ENCODE data around the gene ZW10.

Gene ZW10

DNA sequence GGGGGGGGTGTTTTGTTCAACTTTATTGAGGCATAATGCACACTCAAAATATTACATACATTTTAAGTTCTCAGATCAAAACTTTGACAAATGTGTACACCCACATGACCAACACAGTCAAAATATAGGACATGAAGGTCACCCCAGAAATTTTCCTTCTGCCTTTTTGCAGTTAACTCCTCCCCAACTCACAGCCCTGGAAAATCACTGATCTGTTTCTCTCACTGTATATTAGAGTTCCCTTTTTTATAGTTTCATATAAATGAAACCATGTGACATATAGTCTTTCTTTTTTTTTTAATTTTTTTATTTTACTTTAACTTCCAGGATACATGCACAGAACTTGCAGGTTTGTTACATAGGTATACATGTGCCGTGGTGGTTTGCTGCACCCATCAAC, 72.0 kb downstream of the ZW10 start:
- TF ChIP-seq POLR2A (IDR thresholded peaks at IDR 0.05; ENCODE audit: low read length), result no peak
- TF ChIP-seq GATA1 (IDR thresholded peaks at IDR 0.05; ENCODE audit: low read depth, low read length), result no peak
- DNase-seq, result no peak

DNA sequence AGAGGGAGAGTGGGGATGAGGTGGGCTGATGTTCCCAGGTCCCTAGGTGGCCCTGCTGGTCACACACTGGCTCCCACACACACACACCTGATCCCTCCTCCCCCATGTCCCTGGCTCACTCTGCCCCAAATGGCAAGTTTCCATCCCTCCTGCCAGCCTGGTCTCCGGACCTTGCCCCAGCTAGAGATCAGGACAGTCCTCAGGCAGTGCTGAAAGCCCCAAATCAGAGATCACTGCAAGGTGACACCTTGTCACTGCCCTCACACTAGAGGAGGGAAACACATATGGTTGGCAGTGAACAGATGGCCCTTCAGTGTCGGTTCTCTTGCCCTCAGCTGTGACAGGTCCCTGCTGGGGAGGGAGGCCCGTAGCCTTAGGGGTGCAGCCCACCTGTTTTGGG, 75.0 kb downstream of the ZW10 start:
- TF ChIP-seq POLR2A (IDR thresholded peaks at IDR 0.05; ENCODE audit: low read length) (no peak), GATA1 (IDR thresholded peaks at IDR 0.05; ENCODE audit: low read depth, low read length) (no peak)
- no peak for DNase-seq

DNA sequence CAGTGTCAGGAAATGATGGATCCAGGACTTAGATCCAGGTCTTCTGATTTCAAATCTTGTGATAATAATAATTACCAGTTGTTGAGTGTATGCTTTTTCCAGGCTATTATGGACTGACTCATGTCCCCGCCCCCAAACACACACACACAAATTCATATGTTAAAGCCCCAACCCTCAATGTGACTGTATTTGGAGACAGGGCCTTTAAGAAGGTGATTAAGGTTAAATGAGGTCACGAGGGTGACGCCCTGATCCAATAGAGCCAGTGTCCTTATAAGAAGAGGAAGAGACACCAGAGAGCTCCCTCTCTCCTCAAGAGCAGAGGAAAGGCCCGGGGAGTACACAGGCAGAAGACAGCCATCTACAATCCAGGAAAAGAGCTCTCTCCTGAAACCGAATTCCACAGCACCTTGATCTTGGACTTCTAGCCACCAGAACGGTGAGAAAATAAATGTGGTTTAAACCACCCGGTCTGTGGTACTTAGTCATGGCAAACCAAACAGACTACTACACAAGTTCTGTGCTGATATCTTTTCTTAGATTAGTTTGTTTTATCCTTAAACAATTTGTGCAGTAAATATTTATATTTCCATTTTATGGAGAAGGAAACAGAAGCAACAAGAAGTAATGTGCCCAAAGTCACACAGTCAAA, 75.6 kb downstream of the ZW10 start:
- TF ChIP-seq GATA1 (IDR thresholded peaks at IDR 0.05; ENCODE audit: low read depth, low read length), result no peak
- no peak for TF ChIP-seq POLR2A (IDR thresholded peaks at IDR 0.05; ENCODE audit: low read length)
- DNase-seq, result no peak

DNA sequence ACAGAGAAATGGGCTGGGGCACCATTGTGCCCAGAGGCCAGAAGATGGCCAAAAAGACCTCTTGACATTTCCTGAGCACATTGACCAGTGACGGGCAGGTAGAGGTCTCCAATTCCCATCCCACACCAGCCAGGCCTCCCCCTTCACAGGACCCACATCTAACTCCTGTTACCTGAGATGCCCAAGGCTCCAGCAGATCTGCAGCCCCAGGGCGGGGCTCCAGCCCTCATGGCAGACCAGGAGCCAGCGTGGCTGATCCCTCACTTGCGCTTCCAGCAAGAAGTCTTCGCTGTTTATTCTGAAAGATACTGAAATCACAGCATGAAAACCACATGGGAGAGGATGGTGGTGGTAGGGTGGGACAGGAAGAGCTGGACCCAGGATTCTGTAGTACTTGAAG, 76.4 kb downstream of the ZW10 start:
- DNase-seq, result no peak
- TF ChIP-seq GATA1 (IDR thresholded peaks at IDR 0.05; ENCODE audit: low read depth, low read length) (no peak), POLR2A (IDR thresholded peaks at IDR 0.05; ENCODE audit: low read length) (no peak)

DNA sequence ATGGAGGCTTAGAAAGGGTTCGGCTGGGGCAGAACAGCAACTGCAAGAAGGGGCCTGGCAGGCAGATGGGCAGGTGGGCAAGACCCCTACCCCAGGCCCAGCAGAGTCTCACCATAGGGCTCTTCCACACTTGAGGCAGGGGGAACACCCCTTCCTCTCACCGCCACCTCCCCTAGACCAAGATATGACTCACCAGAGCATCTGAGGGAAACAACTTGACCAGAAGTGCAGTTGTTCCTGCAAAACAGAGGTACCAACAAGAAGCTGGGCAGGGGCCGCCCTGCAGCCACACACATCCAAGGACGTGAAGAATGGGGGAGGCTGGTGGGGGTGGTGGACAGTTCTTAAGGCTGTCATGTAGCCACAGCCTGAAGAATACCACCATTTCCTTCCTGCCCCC, 78.3 kb downstream of the ZW10 start:
- DNase-seq, result no peak
- TF ChIP-seq GATA1 (IDR thresholded peaks at IDR 0.05; ENCODE audit: low read depth, low read length) (no peak), POLR2A (IDR thresholded peaks at IDR 0.05; ENCODE audit: low read length) (no peak)

DNA sequence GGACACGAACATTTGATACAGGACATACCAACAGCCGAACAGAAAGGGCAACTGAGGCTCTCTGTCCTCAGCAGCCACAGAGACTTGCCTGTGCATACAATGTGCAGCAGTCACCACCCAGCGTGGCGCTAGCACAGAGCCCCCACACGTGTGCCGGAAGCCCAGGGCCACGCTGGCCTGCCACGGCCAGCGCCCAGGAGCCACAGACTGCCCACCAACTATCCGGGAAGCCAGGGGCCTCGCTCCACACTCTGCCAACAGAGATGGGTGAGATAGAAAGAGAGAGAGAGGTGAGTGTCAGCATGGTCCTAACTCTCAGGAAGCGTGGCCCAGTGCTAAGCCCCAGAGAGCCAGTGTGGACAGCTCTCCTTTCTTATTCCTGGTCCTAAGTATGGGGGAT, 79.1 kb downstream of the ZW10 start:
- TF ChIP-seq POLR2A (IDR thresholded peaks at IDR 0.05; ENCODE audit: low read length) (no peak), GATA1 (IDR thresholded peaks at IDR 0.05; ENCODE audit: low read depth, low read length) (no peak)
- DNase-seq, result no peak

DNA sequence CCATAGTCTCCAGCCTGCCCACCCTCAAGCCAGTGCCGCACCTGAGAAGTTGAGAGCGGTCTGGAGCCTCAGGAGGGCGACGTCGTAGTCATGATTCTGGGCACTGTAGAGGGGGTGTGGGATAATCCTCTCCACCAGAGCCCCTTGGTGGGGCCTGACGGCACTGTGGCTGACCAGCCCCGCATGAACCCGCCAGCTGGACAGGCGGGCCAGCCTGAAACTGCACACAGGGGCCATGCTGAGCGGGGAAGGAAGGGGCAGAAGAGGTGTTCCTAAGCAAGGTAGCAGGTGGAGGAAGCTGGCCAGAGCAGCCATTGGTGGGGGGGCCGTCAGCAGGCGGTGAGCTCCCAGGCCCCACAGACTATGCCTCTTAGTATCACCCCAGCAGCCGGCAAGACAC, 80.5 kb downstream of the ZW10 start:
- TF ChIP-seq POLR2A (IDR thresholded peaks at IDR 0.05; ENCODE audit: low read length), result no peak
- TF ChIP-seq GATA1 (IDR thresholded peaks at IDR 0.05; ENCODE audit: low read depth, low read length), result no peak
- no peak for DNase-seq

DNA sequence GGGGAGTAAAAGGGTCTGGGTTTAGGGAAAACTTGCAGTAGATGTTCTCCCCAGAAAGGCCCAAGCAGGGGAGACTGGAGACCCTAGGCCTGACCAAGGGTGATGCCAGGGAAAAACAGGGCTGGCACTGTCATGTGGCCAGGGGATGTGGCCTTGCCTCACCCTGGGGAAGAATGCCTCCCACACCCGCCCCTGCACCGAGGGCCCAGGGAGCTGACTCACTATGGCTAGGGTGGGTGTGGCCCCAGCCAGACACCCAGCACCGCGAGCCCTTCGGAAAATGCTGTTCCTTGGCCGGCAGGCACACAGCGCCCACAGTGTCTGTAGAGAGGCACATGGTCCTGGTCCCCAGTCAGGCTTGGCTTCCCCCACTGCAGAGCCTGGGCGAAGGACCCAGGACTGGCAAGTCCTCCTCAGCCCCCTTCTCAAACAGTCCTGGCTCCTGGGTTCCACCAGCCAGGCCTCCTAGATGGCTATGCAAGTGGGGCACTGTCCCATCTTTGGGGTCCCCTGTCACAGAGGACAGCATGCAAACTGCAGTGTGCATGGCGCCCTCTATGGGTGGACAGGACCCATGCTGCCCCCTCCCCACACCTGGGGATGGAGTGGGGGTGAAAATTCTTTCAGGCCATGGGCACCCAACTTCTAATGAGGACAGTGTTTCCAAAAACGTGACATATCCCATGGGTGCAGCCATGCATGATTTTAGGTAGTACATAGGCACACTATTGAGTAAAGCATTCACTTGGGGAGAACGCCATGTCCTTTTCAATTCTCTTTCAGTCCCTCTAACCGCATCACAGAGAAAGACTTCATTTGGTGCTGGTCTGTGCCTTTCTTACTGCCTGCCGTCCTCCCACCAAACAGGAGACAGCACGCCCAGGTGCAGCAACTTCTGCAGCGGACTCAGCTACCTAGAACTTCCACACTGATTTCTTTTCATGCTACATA, 82.6 kb downstream of the ZW10 start:
- peak; percentile 75 for DNase-seq
- no peak for TF ChIP-seq GATA1 (IDR thresholded peaks at IDR 0.05; ENCODE audit: low read depth, low read length)
- peak; percentile 17 for TF ChIP-seq POLR2A (IDR thresholded peaks at IDR 0.05; ENCODE audit: low read length)

DNA sequence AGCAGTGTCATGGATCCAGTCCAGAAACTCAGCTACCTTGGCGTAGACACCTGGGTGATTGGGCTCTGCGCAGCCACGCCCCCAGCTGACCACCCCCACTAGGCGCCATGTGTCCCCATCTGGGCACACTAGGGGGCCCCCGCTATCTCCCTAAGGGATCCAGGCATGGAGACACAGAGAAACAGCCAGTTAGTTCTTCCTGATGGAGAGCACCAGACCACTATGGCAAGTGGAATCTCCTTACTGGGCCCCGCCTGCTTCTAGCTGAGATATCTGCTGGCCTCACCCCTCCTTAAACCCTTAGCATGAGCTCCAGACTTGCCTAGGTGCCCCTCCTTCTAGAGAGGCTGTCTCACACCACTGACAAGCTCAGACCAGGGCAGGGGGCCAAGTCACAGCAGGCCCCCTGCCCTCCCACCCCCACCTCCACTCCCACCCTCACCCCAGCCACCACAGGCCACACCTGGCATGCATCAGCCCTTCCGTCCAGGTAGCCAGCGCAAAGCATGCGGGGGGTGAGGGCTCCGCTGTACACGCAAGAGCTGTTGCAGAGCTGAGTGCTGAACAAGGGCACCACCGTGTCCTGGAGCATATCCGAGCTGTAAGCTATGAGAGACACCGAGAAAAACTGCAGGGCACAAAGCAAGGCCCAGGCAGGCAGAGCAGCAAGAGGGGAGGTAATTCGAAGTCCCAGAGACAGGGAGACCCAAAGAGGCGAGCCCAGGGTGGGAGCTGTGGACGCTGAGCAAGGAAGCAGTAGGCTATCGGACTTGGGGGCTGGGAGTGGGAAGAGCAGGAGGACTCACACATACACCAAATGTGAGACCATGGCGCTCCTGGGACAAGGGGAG, 83.5 kb downstream of the ZW10 start:
- peak; percentile 39 to 47 for DNase-seq
- TF ChIP-seq POLR2A (IDR thresholded peaks at IDR 0.05; ENCODE audit: low read length) (no peak), GATA1 (IDR thresholded peaks at IDR 0.05; ENCODE audit: low read depth, low read length) (no peak)

DNA sequence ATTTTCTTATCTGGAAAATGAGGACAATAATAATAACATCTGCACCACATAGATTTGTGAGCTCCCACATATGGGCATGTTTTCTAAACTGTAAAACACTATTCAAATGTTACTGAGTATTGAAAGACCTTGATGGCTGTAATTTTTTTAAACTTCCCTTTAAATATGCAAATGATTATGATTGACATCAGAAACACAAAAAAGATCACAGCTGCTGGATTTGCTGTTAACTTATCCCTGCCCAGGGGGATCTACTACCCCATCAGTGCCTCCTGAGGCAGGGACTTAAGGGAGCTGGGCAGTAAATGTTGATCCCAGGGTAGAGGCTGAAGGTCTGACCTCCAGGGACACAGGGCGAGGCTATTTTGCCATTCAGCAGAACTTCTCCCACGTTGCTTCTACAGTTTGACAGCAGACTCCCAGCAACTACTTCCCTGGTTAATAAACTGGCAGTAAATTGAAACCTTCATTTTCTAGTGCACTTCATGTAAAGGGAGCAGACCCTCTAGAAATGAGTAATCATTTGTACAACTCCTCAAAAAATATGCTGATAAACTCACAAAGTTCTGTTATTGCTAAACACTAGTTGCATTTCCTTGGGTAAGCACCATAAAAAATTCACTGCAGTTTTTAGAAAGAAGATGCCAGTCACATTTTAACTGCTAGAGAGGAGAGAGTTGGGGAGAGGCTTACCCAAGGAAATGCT, 87.7 kb downstream of the ZW10 start:
- DNase-seq, result no peak
- TF ChIP-seq GATA1 (IDR thresholded peaks at IDR 0.05; ENCODE audit: low read depth, low read length) (no peak), POLR2A (IDR thresholded peaks at IDR 0.05; ENCODE audit: low read length) (no peak)

DNA sequence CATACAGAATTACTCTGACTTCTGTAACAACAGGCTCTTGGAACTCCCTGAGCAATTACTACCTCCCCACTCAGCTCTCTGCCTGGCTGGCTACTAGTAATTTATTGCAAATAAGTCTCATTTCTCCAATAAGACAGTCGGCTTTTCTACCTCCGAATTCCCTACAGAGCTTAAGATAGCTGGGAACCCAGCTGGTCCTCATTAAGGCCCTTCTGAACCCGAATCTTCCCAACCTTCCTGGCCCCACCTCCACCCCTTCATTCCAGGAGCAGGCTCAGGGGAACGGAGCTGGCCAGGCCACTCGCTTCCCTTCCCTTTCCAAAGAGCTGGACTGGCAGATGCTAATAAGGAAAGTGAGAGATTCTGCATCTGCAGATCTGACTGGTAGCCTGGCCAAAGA, 89.0 kb downstream of the ZW10 start:
- TF ChIP-seq POLR2A (IDR thresholded peaks at IDR 0.05; ENCODE audit: low read length), result no peak
- TF ChIP-seq GATA1 (IDR thresholded peaks at IDR 0.05; ENCODE audit: low read depth, low read length), result no peak
- no peak for DNase-seq

DNA sequence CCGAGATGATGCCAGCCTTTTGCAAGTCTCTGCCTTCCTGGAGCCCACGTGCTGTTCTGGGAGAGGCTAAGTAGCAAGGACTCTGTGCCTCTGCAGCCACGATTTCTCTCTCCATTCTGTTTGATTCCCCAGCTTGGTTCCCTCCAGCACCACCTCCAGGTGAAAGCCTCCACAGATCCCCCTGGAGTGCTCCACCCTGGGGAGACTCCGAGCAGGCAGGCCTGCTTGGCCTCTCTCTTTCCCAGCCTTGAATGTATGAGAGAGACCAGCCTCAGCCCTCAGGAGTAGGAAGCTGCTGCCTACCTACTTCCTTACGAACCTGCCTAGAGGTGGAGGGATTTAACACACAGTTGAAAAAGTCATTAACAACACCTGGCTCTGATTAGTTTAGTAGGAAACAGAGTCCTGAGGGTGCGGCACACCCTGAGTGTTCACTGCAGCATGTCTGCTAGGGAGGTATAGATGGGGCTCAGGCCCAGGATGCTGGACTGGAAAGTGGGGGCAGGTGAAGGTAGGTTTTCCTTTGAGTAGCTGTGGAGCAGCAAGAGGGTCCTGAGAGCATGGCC, 89.9 kb downstream of the ZW10 start:
- no peak for DNase-seq
- TF ChIP-seq GATA1 (IDR thresholded peaks at IDR 0.05; ENCODE audit: low read depth, low read length) (no peak), POLR2A (IDR thresholded peaks at IDR 0.05; ENCODE audit: low read length) (no peak)

Measured in erythroblast (primary cell).